K562 (cell line): Measurements from ENCODE around the gene RNF166. TPM values are rescaled to one million over a fixed set of nuclear protein-coding genes. Genes with fewer than 3 reads are reported as not detected.

Experiments used
- ATAC-seq: fragments of 200-7000 bp; cut with Tn5 transposase; 3 replicates; pipeline ENCODE4 v1.9.1; 2020; ENCODE audit warnings: moderate library complexity
- BruUV-seq: library from RNA; stranded (reverse); fragments of 400-500 nt; replicated peaks from 2 replicates; lab custom pipeline; 2021; lab: Mats Ljungman, UMichigan
- CTCF ChIA-PET: fragments of 300-600 bp; formaldehyde crosslinking; extraction: SDS; loops from one replicate; lab custom pipeline; 2021; ENCODE audit warnings: low intra/inter-chr PET ratio; lab: Yijun Ruan, JAX
- POLR2A ChIA-PET: fragments of 300-600, 350-650 bp; sonication (Branson Sonifier 250); formaldehyde crosslinking; extraction: SDS; loops from one replicate; lab custom pipeline; 2021; ENCODE audit warnings: antibody characterized with exemption, inconsistent platforms; lab: Yijun Ruan, JAX
- DNase-seq, 4 experiments: peaks; one replicate each; pipeline versions ENCODE4 v3.0.0 to v3.0.0-alpha.2; 2011 to 2018; ENCODE audit warnings: low spot score in 3 of 4, mixed read lengths in 3 of 4; ENCODE audit errors: extremely low read depth in 1 of 4
- FAIRE-seq: peaks from 2 replicates; lab custom pipeline; 2011; peaks lifted over from hg19 to GRCh38; lab: Jason Lieb, UNC
- H2AFZ ChIP-seq: 2 replicates; pipeline ENCODE4 v1.6.0; 2011; ENCODE audit warnings: low read depth, low read length, control low read depth, inconsistent platforms
- H3K27ac ChIP-seq: fragments of 200-600 bp; 3 replicates; pipeline ENCODE4 v1.8.0; 2011; ENCODE audit warnings: low read depth, mild to moderate bottlenecking, control low read depth, inconsistent platforms, low read length, moderate library complexity, mixed read lengths; ENCODE audit errors: extremely low read depth
- H3K27me3 ChIP-seq, 2 experiments: fragments of 300-600 bp in 1 of 2; 2 replicates in 1 of 2; 3 replicates in 1 of 2; pipeline versions ENCODE4 v1.6.0 to v1.8.0; 2011; ENCODE audit warnings: inconsistent platforms in 2 of 2, low read length in 2 of 2, mild to moderate bottlenecking in 1 of 2, mixed read lengths in 1 of 2, moderate library complexity in 1 of 2; ENCODE audit not compliant: control insufficient read depth in 2 of 2, insufficient read depth in 2 of 2
- H3K36me3 ChIP-seq: fragments of 300-600 bp; 3 replicates; pipeline ENCODE4 v1.8.0; 2011; ENCODE audit warnings: mild to moderate bottlenecking, low read length, inconsistent platforms; ENCODE audit not compliant: control insufficient read depth, insufficient read depth
- H3K4me1 ChIP-seq, 2 experiments: fragments of 200-600 bp in 1 of 2; replicated peaks in 1 of 2; 2 replicates in 1 of 2; 3 replicates in 1 of 2; pipeline versions ENCODE4 v1.5.1 to v1.8.0; 2011; ENCODE audit warnings: inconsistent platforms in 2 of 2, low read length in 2 of 2, mild to moderate bottlenecking in 1 of 2, mixed read lengths in 1 of 2, moderate library complexity in 1 of 2; ENCODE audit not compliant: control insufficient read depth in 2 of 2, insufficient read depth in 2 of 2
- H3K4me2 ChIP-seq: 2 replicates; pipeline ENCODE4 v1.6.1; 2011; ENCODE audit warnings: low read length, control low read depth, inconsistent platforms, mixed read lengths; ENCODE audit not compliant: insufficient read depth
- H3K4me3 ChIP-seq: fragments of 200-600 bp; sonication (generic), shearing (Covaris generic); 2 replicates; pipeline ENCODE4 v1.5.1; 2016; ENCODE audit warnings: control low read depth, inconsistent platforms
- H3K79me2 ChIP-seq: fragments of 200-600 bp; 3 replicates; pipeline ENCODE4 v1.8.0; 2011; ENCODE audit warnings: low read length, inconsistent platforms; ENCODE audit not compliant: control insufficient read depth, insufficient read depth
- H3K9ac ChIP-seq, 2 experiments: 2 replicates each; pipeline versions ENCODE4 v1.6.0 to v1.6.1; 2011; ENCODE audit warnings: low read depth in 2 of 2, low read length in 2 of 2, control low read depth in 1 of 2, inconsistent platforms in 1 of 2, mild to moderate bottlenecking in 1 of 2, mixed read lengths in 1 of 2; ENCODE audit not compliant: insufficient read depth in 1 of 2
- H3K9me1 ChIP-seq: one replicate; pipeline ENCODE4 v1.6.0; 2011; ENCODE audit warnings: inconsistent platforms, mild to moderate bottlenecking, low read length, moderate library complexity; ENCODE audit not compliant: control insufficient read depth, insufficient read depth
- H3K9me3 ChIP-seq: replicated peaks from 2 replicates; pipeline ENCODE4 v1.5.1; 2011; ENCODE audit warnings: low read depth, low read length, inconsistent platforms; ENCODE audit not compliant: control insufficient read depth, insufficient read depth
- H4K20me1 ChIP-seq: replicated peaks from 2 replicates; pipeline ENCODE4 v1.6.1; 2011; ENCODE audit warnings: low read length, inconsistent platforms, mixed read lengths; ENCODE audit not compliant: control insufficient read depth, insufficient read depth
- FOXK2 ChIP-seq, 2 experiments: fragments of 450-650 bp; IDR thresholded peaks in 1 of 2; conservative IDR thresholded peaks in 1 of 2; 2 replicates each; pipeline ENCODE4 v1.6.1; 2016; ENCODE audit warnings: low read depth in 2 of 2, mild to moderate bottlenecking in 1 of 2
- HDAC8 ChIP-seq: fragments of 450-650 bp; IDR thresholded peaks from 2 replicates; pipeline ENCODE4 v1.6.1; 2016; ENCODE audit warnings: mild to moderate bottlenecking, missing genetic modification characterization, moderate library complexity, missing compliant biosample characterization
- KLF1 ChIP-seq: fragments of 450-650 bp; IDR thresholded peaks from 2 replicates; pipeline ENCODE4 v1.6.1; 2016; ENCODE audit warnings: missing genetic modification characterization, missing compliant biosample characterization
- MXI1 ChIP-seq: IDR thresholded peaks from 2 replicates; pipeline ENCODE4 v1.6.1; 2011; ENCODE audit warnings: low read depth, mild to moderate bottlenecking, improper control_type of control experiment, low read length
- NCOA2 ChIP-seq, 2 experiments: fragments of 450-650 bp; IDR thresholded peaks; 2 replicates each; pipeline ENCODE4 v1.6.1; 2018; ENCODE audit warnings: mild to moderate bottlenecking in 2 of 2, moderate library complexity in 1 of 2; ENCODE audit not compliant: partially characterized antibody in 2 of 2
- NFIC ChIP-seq: fragments of 450-650 bp; IDR thresholded peaks from 2 replicates; pipeline ENCODE4 v1.6.1; 2017; ENCODE audit warnings: mild to moderate bottlenecking, inconsistent platforms
- NR2C2 ChIP-seq, 2 experiments: fragments of 200-800 bp in 1 of 2; sonication (Bioruptor generic) in 1 of 2; sonication (generic) in 1 of 2; formaldehyde crosslinking in 1 of 2; IDR thresholded peaks; 2 replicates each; pipeline versions ENCODE4 v1.6.1 to v1.8.0; 2016 to 2022; ENCODE audit warnings: mild to moderate bottlenecking in 1 of 2, missing compliant biosample characterization in 1 of 2, missing genetic modification characterization in 1 of 2, missing genetic modification reagents in 1 of 2
- POLR2G ChIP-seq: fragments of 200-400 bp; formaldehyde crosslinking; IDR thresholded peaks from 2 replicates; pipeline ENCODE4 v1.6.1; 2017; ENCODE audit warnings: low read depth, mild to moderate bottlenecking, antibody characterized with exemption, low read length, moderate library complexity
- PTTG1 ChIP-seq: fragments of 450-650 bp; IDR thresholded peaks from 2 replicates; pipeline ENCODE4 v1.6.1; 2016; ENCODE audit warnings: low read depth, mild to moderate bottlenecking, missing genetic modification characterization, missing compliant biosample characterization
- TCFL5 ChIP-seq: fragments of 250-450 bp; sonication (Bioruptor Pico); conservative IDR thresholded peaks from 2 replicates; pipeline ENCODE4 v1.6.1; 2021; ENCODE audit warnings: mild to moderate bottlenecking, moderate library complexity, matching md5 sums
- WHSC1 ChIP-seq: IDR thresholded peaks from one replicate; pipeline ENCODE4 v1.6.1; 2012; ENCODE audit warnings: low read length, control low read depth, inconsistent platforms
- ZC3H4 ChIP-seq: sonication (generic); formaldehyde crosslinking; IDR thresholded peaks from 2 replicates; pipeline ENCODE4 v1.9.0; 2021; ENCODE audit warnings: missing genetic modification reagents, borderline replicate concordance
- ZKSCAN8 ChIP-seq: fragments of 200-800 bp; sonication (Bioruptor generic); IDR thresholded peaks from 2 replicates; pipeline ENCODE4 v1.6.1; 2016; ENCODE audit warnings: missing genetic modification characterization, missing compliant biosample characterization
- ZNF316 ChIP-seq: fragments of 450-650 bp; IDR thresholded peaks from 2 replicates; pipeline ENCODE4 v1.6.1; 2016
- ZNF436 ChIP-seq: fragments of 250-450, 450-650 bp; sonication (Bioruptor Pico); formaldehyde crosslinking; IDR thresholded peaks from 2 replicates; pipeline ENCODE4 v1.7.0; 2020; ENCODE audit warnings: mild to moderate bottlenecking
- WGBS: fragments of 100-300 bp; shearing (Covaris generic); methylation state at CpG from one replicate; pipeline ENCODE4 v1.1.6; 2016; ENCODE audit warnings: low coverage, mixed read lengths; ENCODE audit not compliant: insufficient coverage; ENCODE audit errors: missing lambda C conversion rate; 5-methylcytosine and 5-hydroxymethylcytosine counted together
- in situ Hi-C: fragments of 300-500 bp; cut with MboI; formaldehyde crosslinking; loops from 4 replicates; pipeline ENCODE4 v1.15.0; 2018; ENCODE audit warnings: inconsistent platforms, mixed read lengths
- intact Hi-C: fragments of 100-400 bp; cut with micrococcal nuclease; formaldehyde crosslinking; loops from 2 replicates; pipeline ENCODE4 v1.14.2; 2022
- polyA plus RNA-seq, 8 experiments: library from polyadenylated mRNA; depleted of rRNA in 4 of 8; stranded (reverse) in 5 of 8; unstranded in 3 of 8; fragments of >200 nt; fragmentation: Nextera tagmentation in 2 of 8; fragmentation: Illumina TruSeq in 1 of 8; extraction: Ambion mirVana in 2 of 8; extraction: Trizol in 1 of 8; gene quantifications; 2 replicates each; pipeline versions ENCODE4 v1.2.1 to v1.2.3, GENCODE V29; 2011 to 2014; ENCODE audit warnings: inconsistent platforms in 1 of 8, missing spikeins in 1 of 8
- total RNA-seq, 7 experiments: library from RNA; depleted of rRNA in 6 of 7; stranded (reverse); fragments of >200 nt in 6 of 7; fragmentation: Illumina TruSeq in 2 of 7; extraction: Trizol in 2 of 7; gene quantifications; 2 replicates each; pipeline versions ENCODE4 v1.2.1 to v1.2.3, GENCODE V29; 2011 to 2021; ENCODE audit warnings: low replicate concordance in 1 of 7
- TF ChIP-seq, protein P1 (sequence below): fragments of 150-350 bp; conservative IDR thresholded peaks from 2 replicates; pipeline ENCODE4 v1.6.1; 2014; ENCODE audit warnings: low read length

The RNF166 gene
- total and polyA plus RNA-seq, 9 of the 15 experiments (the other 6 are each of a cell fraction or from before 2014, with no cell fraction given): 0.56 to 60.3 (median 19.5) TPM

DNA sequence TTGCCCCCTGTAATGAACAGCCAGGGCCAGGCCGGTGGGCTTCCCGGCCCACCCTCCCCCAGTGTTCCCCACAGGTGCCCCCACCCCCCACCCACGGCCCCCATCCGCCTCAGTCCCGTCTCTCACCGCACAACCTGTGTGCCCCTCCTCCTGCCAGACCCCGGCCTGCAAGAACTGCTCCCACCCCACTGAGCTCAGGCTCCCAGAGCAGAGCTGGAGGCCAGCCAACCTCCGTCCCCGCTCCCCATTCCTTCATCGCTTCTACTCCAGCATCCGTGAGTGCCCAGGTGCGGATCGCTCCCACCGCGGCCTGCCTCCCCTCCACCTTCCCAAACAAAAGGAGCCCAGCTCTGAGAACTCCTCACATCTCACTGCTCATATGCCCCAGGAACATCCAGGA lies 47.5 kb downstream of the RNF166 start:
- no peak for ATAC-seq
- H3K9ac ChIP-seq: peak overlapping the region in 1 of 2 experiments; percentile 79; a peak in 2 of 4 replicates
- H3K36me3 ChIP-seq: peaks cover 66% of the 10 kb centered on the region; the same call in 2 of the 3 replicates
- H3K4me2 ChIP-seq: no peak overlapping the region
- peaks cover 10% of the 10 kb centered on the region; the same call in 1 of the 2 replicates for H4K20me1 ChIP-seq
- peaks cover 12 to 89% of the 10 kb centered on the region in 2 experiments for H3K4me1 ChIP-seq
- no peak for FAIRE-seq
- no peak for TF ChIP-seq ZNF436 (CRISPR knock-in tag)
- TF ChIP-seq NCOA2 (IDR thresholded peaks at IDR 0.05; ENCODE audit: partially characterized antibody in 2 of 2): no peak
- peak; percentile 40; the same call in 1 of the 2 replicates for TF ChIP-seq NFIC
- no peak for TF ChIP-seq NR2C2 (CRISPR knock-in tag; IDR thresholded peaks at IDR 0.05)
- no peak for TF ChIP-seq NR2C2 (tag; IDR thresholded peaks at IDR 0.05)
- peak; percentile 2; the same call in 1 of the 2 replicates for TF ChIP-seq POLR2G
- no peak for TF ChIP-seq ZNF316
- TF ChIP-seq ZKSCAN8 (CRISPR knock-in tag): no peak
- no peak for TF ChIP-seq MXI1
- TF ChIP-seq WHSC1: no peak
- TF ChIP-seq KLF1 (tag): no peak
- TF ChIP-seq PTTG1: no peak
- no peak for TF ChIP-seq FOXK2 (conservative IDR thresholded peaks at IDR 0.05 in 1 of 2, IDR thresholded peaks at IDR 0.05 in 1 of 2; ENCODE audit: low read depth in 2 of 2)
- no peak for TF ChIP-seq TCFL5
- TF ChIP-seq, protein P1, sequence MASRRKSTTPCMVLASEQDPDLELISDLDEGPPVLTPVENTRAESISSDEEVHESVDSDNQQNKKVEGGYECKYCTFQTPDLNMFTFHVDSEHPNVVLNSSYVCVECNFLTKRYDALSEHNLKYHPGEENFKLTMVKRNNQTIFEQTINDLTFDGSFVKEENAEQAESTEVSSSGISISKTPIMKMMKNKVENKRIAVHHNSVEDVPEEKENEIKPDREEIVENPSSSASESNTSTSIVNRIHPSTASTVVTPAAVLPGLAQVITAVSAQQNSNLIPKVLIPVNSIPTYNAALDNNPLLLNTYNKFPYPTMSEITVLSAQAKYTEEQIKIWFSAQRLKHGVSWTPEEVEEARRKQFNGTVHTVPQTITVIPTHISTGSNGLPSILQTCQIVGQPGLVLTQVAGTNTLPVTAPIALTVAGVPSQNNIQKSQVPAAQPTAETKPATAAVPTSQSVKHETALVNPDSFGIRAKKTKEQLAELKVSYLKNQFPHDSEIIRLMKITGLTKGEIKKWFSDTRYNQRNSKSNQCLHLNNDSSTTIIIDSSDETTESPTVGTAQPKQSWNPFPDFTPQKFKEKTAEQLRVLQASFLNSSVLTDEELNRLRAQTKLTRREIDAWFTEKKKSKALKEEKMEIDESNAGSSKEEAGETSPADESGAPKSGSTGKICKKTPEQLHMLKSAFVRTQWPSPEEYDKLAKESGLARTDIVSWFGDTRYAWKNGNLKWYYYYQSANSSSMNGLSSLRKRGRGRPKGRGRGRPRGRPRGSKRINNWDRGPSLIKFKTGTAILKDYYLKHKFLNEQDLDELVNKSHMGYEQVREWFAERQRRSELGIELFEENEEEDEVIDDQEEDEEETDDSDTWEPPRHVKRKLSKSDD: no peak
- no peak for TF ChIP-seq ZC3H4 (CRISPR knock-in tag)
- no peak for TF ChIP-seq HDAC8
- ChIA-PET CTCF (no interaction called here), POLR2A (no interaction called here)
- H3K79me2 ChIP-seq: peaks cover 63% of the 10 kb centered on the region
- H3K27me3 ChIP-seq: no peaks in the 10 kb centered on the region
- DNase-seq: no peak
- no peak overlapping the region for H2AFZ ChIP-seq
- intact Hi-C loops (no loop called here), in situ Hi-C loops (no loop called here)
- WGBS: 96% methylated on average over 15 of the region's 15 CpGs
- H3K9me1 ChIP-seq: no peaks in the 10 kb centered on the region
- no TSS peak for BruUV-seq
- H3K27ac ChIP-seq: no peak overlapping the region
- no peak overlapping the region for H3K4me3 ChIP-seq
- H3K9me3 ChIP-seq: no peaks in the 10 kb centered on the region
